GM18870 (cell line): ENCODE measurements around the gene GSKIP.

Experiments
- ATAC-seq: cut with Tn5 transposase; IDR thresholded peaks from one replicate; pipeline ENCODE4 v1.9.1; 2021; ENCODE audit warnings: moderate library complexity; ENCODE audit not compliant: unreplicated experiment

GSKIP gene

GRCh38 chr14:96416292-96416691 is 53.0 kb downstream of the GSKIP start:
- no peak for ATAC-seq

- no peak for ATAC-seq
These were observed 53.9 kb downstream of the GSKIP start for GRCh38 chr14:96417254-96417653.

- ATAC-seq: no peak
These were observed 54.7 kb downstream of the GSKIP start for GRCh38 chr14:96418075-96418474.

GRCh38 chr14:96421236-96421635 is 57.9 kb downstream of the GSKIP start:
- no peak for ATAC-seq

- no peak for ATAC-seq
These were observed 59.7 kb downstream of the GSKIP start for GRCh38 chr14:96422992-96423391.

- ATAC-seq: no peak
These were observed 60.3 kb downstream of the GSKIP start for GRCh38 chr14:96423446-96424108.

- ATAC-seq: peak; percentile 84
These were observed 61.0 kb downstream of the GSKIP start for GRCh38 chr14:96424109-96424989.

GRCh38 chr14:96434040-96434439 is 70.7 kb downstream of the GSKIP start:
- ATAC-seq: no peak
